ENCODE results near the gene REG4.

Gene REG4

DNA sequence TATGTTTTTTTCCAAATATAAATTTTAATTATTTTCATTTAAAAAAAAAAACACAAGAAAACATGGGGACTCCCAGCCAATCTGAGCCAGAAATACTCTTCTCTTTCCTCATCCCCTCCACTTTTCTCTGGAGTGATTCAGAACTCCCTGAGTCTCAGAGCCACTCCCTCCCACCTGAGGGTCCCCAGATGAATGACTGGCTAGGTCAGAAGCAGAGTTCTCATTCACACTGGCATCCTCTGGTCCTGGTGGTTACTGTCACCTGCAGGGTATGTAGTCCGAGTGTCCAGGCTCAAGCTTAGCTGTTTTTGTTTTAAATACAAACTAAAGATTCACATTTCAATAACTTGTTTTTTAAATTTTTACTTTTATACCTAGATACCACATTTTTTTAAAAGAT lies 48.9 kb downstream of the REG4 start:
- no peak for TF ChIP-seq TOX (CRISPR knock-in tag; IDR thresholded peaks at IDR 0.05; ENCODE audit: borderline replicate concordance)
- no peak for ATAC-seq

DNA sequence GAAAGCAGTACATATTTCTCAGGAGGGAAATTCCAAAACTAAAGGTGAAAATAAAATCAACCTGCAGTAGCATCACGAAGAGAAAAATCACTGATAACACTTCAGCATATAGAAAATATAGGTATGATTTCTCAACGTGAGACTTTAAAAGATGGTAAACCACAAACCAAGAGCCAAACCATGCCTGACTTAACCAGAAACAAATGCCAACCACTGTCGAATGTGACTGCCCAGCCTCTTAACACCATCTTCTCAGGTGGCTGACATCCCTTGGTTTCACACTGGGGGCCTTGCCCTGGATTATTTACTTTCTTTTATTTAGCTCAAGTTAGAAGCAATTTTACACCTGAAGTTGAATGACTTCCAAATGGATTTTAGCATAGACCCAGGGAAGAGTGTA lies 52.7 kb downstream of the REG4 start:
- no peak for ATAC-seq
- TF ChIP-seq CSDC2 (CRISPR knock-in tag; IDR thresholded peaks at IDR 0.05): no peak
- TF ChIP-seq, protein P1, sequence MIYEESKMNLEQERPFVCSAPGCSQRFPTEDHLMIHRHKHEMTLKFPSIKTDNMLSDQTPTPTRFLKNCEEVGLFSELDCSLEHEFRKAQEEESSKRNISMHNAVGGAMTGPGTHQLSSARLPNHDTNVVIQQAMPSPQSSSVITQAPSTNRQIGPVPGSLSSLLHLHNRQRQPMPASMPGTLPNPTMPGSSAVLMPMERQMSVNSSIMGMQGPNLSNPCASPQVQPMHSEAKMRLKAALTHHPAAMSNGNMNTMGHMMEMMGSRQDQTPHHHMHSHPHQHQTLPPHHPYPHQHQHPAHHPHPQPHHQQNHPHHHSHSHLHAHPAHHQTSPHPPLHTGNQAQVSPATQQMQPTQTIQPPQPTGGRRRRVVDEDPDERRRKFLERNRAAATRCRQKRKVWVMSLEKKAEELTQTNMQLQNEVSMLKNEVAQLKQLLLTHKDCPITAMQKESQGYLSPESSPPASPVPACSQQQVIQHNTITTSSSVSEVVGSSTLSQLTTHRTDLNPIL (CRISPR knock-in tag; IDR thresholded peaks at IDR 0.05; ENCODE audit: low read depth): no peak
- TF ChIP-seq ARNTL (CRISPR knock-in tag; IDR thresholded peaks at IDR 0.05; ENCODE audit: borderline replicate concordance, low read depth): no peak
- TF ChIP-seq ZNF565 (CRISPR knock-in tag; conservative IDR thresholded peaks at IDR 0.05; ENCODE audit: low read depth): no peak
- no peak for TF ChIP-seq SNAI2 (CRISPR knock-in tag; IDR thresholded peaks at IDR 0.05)
- TF ChIP-seq ZFP3 (CRISPR knock-in tag; IDR thresholded peaks at IDR 0.05): no peak
- TF ChIP-seq GLIS3 (CRISPR knock-in tag; IDR thresholded peaks at IDR 0.05): no peak
- TF ChIP-seq ZC3H10 (CRISPR knock-in tag; IDR thresholded peaks at IDR 0.05): no peak
- TF ChIP-seq RARB (CRISPR knock-in tag; IDR thresholded peaks at IDR 0.05): no peak
- no peak for TF ChIP-seq PPARA (CRISPR knock-in tag; IDR thresholded peaks at IDR 0.05; ENCODE audit: borderline replicate concordance)
- no peak for TF ChIP-seq ZNF70 (CRISPR knock-in tag; IDR thresholded peaks at IDR 0.05)
- TF ChIP-seq ISL1 (CRISPR knock-in tag; IDR thresholded peaks at IDR 0.05): no peak
- TF ChIP-seq OSR1 (CRISPR knock-in tag; IDR thresholded peaks at IDR 0.05): no peak
- TF ChIP-seq, protein P2, sequence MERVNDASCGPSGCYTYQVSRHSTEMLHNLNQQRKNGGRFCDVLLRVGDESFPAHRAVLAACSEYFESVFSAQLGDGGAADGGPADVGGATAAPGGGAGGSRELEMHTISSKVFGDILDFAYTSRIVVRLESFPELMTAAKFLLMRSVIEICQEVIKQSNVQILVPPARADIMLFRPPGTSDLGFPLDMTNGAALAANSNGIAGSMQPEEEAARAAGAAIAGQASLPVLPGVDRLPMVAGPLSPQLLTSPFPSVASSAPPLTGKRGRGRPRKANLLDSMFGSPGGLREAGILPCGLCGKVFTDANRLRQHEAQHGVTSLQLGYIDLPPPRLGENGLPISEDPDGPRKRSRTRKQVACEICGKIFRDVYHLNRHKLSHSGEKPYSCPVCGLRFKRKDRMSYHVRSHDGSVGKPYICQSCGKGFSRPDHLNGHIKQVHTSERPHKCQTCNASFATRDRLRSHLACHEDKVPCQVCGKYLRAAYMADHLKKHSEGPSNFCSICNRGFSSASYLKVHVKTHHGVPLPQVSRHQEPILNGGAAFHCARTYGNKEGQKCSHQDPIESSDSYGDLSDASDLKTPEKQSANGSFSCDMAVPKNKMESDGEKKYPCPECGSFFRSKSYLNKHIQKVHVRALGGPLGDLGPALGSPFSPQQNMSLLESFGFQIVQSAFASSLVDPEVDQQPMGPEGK (CRISPR knock-in tag; IDR thresholded peaks at IDR 0.05; ENCODE audit: borderline replicate concordance): no peak
- no peak for TF ChIP-seq TCF4 (CRISPR knock-in tag; IDR thresholded peaks at IDR 0.05; ENCODE audit: borderline replicate concordance)

DNA sequence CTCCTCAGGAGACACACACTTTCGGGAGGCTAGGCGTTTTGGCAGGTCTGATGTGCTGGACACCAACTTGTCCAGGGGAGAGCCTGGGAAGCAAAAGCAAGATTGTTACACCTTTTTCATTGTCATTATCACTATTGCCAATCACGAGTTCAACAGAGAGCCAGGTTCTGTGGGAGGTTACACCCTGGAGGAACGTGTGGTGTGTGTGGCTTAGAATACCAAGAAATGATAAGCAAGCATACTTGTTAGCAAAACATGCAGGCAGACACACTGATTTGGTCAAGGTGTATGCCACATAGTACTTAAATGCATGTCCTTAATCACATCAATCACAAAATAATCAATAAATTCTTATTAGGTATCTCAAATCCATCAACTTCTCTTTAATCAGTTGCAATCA lies 58.7 kb downstream of the REG4 start:
- TF ChIP-seq TCF4 (CRISPR knock-in tag; IDR thresholded peaks at IDR 0.05; ENCODE audit: borderline replicate concordance) (no peak), ZNF70 (CRISPR knock-in tag; IDR thresholded peaks at IDR 0.05) (no peak), PPARA (CRISPR knock-in tag; IDR thresholded peaks at IDR 0.05; ENCODE audit: borderline replicate concordance) (no peak), TOX (CRISPR knock-in tag; IDR thresholded peaks at IDR 0.05; ENCODE audit: borderline replicate concordance) (no peak), BACH2 (CRISPR knock-in tag; IDR thresholded peaks at IDR 0.05; ENCODE audit: borderline replicate concordance) (no peak)
- ATAC-seq: no peak

DNA sequence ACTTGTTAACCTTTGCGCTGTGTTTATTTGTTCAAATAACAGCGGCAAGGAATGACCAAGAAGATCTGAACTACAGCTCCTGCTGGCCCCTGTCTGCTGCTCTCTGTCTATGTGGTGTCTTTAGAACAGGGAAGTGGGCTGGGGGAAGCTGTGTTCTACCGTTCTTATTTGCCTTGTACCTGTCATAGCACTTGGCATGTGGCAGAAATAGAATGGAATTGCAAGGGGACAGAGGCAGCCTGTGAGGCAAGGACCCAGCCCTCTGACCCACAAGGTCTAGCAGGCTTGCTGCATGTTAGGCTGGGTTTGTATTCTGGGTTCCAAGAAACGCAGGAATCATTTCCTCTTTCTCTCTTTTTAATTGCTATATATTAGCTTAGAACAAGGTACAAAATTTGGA lies 63.2 kb downstream of the REG4 start:
- no peak for ATAC-seq
- no peak for TF ChIP-seq TOX (CRISPR knock-in tag; IDR thresholded peaks at IDR 0.05; ENCODE audit: borderline replicate concordance)
- no peak for TF ChIP-seq PPARA (CRISPR knock-in tag; IDR thresholded peaks at IDR 0.05; ENCODE audit: borderline replicate concordance)
- TF ChIP-seq CSDC2 (CRISPR knock-in tag; IDR thresholded peaks at IDR 0.05): no peak
- TF ChIP-seq ZNF70 (CRISPR knock-in tag; IDR thresholded peaks at IDR 0.05): no peak
- TF ChIP-seq, protein P3, sequence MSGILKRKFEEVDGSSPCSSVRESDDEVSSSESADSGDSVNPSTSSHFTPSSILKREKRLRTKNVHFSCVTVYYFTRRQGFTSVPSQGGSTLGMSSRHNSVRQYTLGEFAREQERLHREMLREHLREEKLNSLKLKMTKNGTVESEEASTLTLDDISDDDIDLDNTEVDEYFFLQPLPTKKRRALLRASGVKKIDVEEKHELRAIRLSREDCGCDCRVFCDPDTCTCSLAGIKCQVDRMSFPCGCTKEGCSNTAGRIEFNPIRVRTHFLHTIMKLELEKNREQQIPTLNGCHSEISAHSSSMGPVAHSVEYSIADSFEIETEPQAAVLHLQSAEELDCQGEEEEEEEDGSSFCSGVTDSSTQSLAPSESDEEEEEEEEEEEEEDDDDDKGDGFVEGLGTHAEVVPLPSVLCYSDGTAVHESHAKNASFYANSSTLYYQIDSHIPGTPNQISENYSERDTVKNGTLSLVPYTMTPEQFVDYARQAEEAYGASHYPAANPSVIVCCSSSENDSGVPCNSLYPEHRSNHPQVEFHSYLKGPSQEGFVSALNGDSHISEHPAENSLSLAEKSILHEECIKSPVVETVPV (CRISPR knock-in tag; IDR thresholded peaks at IDR 0.05): no peak
- TF ChIP-seq, protein P4, sequence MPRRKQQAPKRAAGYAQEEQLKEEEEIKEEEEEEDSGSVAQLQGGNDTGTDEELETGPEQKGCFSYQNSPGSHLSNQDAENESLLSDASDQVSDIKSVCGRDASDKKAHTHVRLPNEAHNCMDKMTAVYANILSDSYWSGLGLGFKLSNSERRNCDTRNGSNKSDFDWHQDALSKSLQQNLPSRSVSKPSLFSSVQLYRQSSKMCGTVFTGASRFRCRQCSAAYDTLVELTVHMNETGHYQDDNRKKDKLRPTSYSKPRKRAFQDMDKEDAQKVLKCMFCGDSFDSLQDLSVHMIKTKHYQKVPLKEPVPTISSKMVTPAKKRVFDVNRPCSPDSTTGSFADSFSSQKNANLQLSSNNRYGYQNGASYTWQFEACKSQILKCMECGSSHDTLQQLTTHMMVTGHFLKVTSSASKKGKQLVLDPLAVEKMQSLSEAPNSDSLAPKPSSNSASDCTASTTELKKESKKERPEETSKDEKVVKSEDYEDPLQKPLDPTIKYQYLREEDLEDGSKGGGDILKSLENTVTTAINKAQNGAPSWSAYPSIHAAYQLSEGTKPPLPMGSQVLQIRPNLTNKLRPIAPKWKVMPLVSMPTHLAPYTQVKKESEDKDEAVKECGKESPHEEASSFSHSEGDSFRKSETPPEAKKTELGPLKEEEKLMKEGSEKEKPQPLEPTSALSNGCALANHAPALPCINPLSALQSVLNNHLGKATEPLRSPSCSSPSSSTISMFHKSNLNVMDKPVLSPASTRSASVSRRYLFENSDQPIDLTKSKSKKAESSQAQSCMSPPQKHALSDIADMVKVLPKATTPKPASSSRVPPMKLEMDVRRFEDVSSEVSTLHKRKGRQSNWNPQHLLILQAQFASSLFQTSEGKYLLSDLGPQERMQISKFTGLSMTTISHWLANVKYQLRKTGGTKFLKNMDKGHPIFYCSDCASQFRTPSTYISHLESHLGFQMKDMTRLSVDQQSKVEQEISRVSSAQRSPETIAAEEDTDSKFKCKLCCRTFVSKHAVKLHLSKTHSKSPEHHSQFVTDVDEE (CRISPR knock-in tag; IDR thresholded peaks at IDR 0.05): no peak
- TF ChIP-seq, protein P1 (CRISPR knock-in tag; IDR thresholded peaks at IDR 0.05; ENCODE audit: low read depth): no peak
- TF ChIP-seq RARB (CRISPR knock-in tag; IDR thresholded peaks at IDR 0.05): no peak
- no peak for TF ChIP-seq ISL1 (CRISPR knock-in tag; IDR thresholded peaks at IDR 0.05)
- no peak for TF ChIP-seq TCF4 (CRISPR knock-in tag; IDR thresholded peaks at IDR 0.05; ENCODE audit: borderline replicate concordance)
- TF ChIP-seq ZNF8 (CRISPR knock-in tag; IDR thresholded peaks at IDR 0.05): no peak
